D341Med (cell line): Measurements from ENCODE around the gene PRB3.
A peak's percentile ranks its signal among the peaks of the same experiment; 100 is the strongest.

Source experiments
- DNase-seq: peaks from one replicate; pipeline ENCODE4 v3.0.0; 2012; ENCODE audit warnings: low spot score

Gene PRB3

DNA sequence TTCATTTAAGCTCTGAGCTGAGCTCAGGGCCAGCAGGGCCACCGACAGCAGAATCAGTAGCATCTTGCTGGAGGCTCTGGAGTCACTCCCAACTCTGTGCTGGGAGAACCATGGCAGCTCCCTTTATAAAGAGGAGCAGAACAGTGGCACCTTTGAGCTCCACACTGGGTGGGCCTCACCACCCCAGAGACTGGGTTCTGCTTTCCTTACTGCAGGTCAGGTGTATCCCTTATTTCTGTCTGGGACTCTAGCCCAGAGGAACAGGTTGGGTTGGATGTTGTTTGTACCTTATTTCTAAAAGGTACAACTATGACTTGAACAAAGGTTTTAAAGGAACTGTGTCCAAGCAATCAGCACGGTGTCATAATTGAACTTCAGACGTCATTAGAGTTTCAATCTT lies at the start of gene PRB3:
TSS of gene PRB3 (minus strand) at position 101 of the 400 bp plus-strand sequence. CDS start at position 63, 38 bp downstream.
- DNase-seq, result no peak

DNA sequence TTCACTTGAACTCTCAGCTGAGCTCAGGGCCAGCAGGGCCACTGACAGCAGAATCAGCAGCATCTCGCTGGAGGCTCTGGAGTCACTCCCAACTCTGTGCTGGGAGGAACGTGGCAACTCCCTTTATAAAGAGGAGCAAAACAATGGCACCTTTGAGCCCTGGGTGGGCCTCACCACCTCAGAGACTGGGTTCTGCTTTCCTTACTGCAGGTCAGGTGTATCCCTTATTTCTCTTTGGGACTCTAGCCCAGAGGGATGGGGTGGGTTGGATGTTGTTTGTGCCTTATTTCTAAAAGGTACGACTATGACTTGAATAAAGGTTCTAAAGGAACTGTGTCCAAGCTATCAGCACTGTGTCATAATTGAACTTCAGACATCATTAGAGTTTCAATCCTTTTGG lies 40.8 kb upstream of the PRB3 start, which contains the start of gene PRB4:
TSS of gene PRB4 (minus strand) at position 101 of the 400 bp plus-strand sequence. CDS start at position 63, 38 bp downstream.
- no peak for DNase-seq

DNA sequence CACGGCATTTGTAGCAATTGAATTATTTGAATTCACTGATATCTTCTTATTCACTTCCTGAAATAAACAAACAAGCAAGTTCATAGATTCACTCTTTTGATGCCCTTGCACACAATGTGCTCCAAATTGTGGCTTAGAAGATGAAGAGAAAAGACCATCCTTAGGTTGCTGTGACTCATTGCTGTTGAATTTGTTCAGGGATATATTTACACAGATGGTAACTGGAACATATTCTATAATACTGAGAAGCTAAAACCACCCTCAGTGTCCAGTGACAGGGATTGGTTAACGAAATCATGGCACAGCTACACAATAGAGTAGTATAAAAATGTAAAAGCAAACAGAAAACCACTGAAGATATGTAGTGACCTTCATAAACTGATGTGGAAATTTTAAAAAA lies 37.6 kb upstream of the PRB3 start:
- no peak for DNase-seq

DNA sequence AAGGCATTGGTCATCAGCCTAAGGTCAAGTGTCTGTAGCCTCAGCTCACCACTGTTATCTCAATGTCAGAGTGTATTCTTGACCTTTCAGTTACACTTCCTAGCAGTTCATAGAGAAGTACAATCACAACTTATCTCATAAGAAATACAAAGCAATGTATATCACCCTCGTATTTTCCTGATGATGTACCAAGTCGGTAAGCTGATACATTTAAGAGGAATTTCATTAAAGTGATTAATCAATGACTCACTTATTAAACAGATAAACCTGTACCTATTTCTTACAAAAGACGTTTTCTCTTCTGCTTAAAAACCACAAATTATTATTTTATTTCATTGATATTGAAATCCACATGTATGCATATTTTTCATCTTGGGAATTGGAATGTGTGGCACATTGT lies 3.9 kb upstream of the PRB3 start:
- DNase-seq, result no peak

DNA sequence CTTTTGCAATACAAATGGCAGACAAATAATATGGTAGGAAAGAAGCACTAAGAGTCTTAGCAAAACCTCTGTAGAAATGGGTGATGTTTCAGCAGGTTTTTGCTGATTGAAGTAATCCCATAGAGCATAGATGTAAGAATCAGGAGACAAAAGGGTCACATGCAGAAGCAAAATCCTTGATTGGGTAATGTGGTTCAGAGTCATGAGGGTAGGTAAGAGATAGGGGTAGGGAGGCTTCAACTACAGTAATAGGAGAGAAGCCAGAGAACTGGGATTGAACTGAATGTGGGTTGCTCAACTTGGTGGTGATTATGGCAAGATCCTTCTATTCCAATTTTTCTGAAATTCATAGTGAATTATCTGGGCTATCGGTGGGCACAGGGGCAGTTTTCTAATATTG lies 5.0 kb downstream of the PRB3 start:
- no peak for DNase-seq

DNA sequence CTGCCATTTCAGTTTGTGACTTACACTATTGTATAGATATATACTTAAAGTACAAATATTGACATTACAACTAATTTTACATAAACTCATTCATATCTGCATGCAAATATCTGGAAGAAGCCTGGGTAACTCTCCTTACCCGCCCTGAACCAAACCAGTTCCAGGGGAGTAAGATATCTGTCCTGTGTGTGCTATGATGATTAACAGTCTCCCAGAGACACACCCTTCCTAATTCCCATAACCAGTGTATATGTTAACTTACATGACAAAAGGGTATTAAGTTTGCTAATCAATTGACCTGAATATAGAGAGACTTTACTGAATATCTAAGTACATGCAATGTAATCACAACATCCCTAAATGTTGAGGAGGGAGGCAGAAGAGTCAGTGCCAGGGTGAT lies 23.0 kb downstream of the PRB3 start:
- no peak for DNase-seq

DNA sequence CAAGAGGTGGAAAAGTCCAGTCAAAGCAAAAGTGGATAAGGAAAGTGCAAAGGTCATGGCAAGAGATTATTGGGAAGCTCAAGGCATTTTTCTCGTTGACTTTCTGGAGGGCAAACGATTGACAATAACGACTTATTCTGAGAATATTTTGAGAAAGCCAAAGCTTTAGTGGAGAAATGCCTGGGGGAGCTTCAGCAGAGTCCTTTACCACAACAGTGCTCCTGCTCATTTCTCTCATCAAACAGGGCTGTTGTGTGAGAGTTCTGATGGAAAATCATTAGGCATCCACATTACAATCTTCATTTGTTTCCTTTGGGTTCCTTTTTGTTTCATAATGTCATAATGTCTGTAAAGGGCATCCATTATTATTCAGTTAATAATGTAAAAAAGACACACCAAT lies 26.9 kb downstream of the PRB3 start:
- DNase-seq, result no peak

DNA sequence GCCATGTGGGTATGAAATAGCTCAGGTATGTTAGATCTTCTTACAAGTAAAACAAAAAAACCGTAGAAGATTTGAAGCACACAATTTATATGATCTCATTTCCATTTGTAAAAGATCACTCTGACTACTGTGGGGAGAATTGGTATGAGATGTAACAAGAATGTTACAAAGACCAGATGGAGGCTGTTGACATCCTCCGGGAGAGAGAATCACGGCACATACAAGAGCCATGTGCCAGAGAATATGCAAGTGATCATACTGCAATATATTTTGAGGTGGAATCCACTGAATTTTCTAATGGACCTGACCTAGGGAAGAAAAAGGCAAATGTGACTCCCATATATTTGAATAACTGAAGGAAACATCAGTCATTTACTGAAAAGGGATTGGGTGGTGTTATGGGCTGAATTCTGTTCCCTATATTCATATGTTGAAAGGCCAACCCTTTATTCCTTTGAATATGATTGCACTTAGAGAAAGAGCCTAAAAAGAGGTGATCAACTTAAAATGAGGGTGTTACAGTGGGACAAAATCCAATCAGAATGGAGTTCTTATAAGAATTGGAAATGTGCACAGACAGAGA lies 29.1 kb downstream of the PRB3 start:
- DNase-seq, result no peak

DNA sequence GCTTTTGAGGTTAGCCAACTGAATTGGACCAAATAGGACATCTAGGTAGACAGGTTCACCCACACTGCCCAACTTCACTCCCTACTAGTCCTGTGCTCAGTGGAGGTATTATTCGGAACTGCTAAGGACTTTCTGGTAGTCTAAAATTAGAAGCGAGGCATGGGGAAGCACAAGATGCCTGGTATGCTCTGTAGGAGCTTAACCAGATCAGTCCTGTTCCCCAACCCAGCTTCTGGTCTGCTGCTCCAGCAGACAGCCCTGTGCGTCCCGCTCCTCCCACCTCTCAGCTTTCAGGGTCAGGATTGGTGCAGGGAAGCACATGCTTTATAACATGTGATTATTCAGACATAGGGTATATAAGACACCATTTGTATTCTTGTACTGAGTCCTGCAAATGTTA lies 31.2 kb downstream of the PRB3 start:
- no peak for DNase-seq

DNA sequence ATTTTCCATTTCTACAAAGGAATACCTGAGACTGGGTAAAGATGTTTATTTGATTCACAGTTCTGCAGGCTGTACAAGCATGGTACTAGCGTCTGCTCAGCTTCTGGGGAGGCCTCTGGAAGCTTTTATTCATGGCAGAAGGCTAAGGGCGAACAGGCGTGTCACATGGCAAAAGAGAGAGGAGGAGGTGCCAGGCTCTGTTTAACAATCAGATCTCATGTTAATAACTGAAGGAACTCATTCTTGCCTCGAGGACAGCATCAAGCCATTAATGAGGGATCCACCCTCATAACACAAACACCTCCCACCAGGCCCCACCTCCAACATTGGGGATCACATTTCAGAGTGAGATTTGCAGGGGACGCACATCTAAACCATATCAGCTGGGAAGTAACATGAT lies 36.0 kb downstream of the PRB3 start:
- no peak for DNase-seq

DNA sequence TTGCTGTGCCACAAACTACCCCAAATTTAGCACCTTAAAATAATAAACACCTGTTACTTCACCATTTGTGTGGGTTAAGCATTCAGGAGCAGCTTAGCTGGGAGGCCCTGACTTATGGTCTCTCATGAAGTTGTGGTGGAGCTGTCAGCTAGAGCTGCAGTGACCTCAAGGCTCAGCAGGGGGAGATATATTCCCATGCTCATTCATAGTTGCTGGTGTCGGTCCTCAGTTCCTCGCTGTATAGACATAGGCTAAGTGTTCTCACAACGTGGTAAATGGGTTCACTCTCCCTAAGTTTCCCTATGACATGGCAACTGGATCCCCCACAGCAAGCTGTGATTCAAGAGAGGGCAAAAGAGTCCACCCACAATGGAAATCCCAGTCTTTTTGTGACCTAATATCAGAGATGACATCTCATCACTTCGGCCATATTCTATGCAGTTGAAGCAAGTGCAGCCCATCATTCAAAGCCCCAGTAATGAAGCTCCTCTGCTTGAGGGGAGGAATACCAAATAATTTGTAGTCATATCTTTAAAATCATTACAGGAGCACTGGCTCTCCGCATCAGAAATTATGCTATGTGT lies 41.1 kb downstream of the PRB3 start:
- DNase-seq, result peak; percentile 68

DNA sequence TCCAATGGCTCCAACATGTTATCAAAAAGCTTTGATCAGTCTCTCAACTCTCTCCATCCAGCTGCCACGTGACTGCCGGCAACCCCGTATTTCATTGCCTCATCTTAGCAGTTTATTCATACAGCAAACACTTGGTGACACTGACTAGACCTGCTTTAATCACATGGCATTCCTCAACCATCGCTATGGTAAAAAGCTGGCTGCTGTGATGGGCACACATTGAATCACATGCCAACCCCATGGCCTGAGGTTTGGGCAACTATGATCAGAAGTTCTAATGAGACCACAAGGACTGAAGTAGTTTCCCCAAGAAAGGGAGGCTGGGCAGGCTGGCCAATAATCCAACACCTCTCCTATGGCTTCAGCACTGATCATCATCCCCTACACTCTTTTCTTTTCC lies 42.1 kb downstream of the PRB3 start:
- DNase-seq, result no peak
